Measurements from ENCODE around the gene GPR55.
A peak's percentile ranks its signal among the peaks of the same experiment; 100 is the strongest.

Gene GPR55

DNA sequence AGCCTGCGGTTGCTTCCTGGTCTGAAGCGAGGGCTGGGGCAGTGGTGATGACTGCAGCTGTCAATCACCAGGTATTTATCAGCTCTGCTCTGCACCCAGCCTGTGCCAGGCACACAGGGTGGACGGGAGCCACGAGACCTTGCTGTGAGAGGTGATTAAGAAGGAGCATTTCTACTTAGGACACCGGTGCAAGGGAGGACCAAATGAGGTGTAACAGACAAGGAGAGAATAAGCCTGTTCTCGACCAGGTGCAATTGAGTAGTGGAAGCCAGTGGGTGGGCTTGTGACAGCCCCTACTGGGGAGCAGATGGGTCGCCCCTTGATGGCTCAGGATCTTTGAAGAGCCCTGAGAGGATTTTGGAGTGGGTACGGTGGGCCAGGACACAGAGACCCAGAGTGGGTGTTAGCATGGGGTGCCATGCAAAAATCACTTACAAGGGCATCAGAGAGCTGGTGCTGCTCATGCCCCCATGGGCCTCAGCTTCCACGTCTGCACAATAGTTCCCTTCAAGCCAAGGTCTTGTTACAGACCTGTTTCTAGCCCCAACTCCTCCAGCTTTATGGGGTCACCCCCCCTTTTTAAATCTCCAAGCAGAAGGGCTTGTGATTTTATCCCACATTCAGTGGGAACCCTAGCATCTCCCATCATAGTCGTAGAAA, 24.6 kb downstream of the GPR55 start:
- DNase-seq (ENCODE audit: low spot score): no peak

DNA sequence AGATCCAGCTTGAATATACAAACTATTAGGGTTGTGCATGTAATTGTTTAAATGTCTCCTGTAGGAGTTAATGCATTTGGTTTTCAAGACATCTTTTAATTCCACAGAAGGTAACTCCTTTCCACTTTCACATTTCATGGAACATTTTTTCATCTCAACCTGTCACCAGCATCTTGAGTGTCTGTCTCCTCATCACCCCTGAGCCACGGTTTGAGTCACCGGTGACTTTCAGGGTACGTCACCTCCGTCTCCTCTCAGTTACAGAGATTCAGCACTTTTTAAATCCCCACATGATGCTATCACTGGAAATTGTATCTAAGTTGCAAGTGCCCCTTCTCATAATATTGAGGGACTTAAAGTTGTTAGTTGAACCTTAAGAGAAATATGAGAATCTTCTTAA, 25.3 kb downstream of the GPR55 start:
- DNase-seq (ENCODE audit: low spot score): no peak

GRCh38 chr2:230899287-230899686, 25.8 kb downstream of the GPR55 start:
- DNase-seq (ENCODE audit: low spot score): peak; percentile 29

- no peak for DNase-seq (ENCODE audit: low spot score)
Measured at GRCh38 chr2:230898713-230899091, 26.3 kb downstream of the GPR55 start.

DNA sequence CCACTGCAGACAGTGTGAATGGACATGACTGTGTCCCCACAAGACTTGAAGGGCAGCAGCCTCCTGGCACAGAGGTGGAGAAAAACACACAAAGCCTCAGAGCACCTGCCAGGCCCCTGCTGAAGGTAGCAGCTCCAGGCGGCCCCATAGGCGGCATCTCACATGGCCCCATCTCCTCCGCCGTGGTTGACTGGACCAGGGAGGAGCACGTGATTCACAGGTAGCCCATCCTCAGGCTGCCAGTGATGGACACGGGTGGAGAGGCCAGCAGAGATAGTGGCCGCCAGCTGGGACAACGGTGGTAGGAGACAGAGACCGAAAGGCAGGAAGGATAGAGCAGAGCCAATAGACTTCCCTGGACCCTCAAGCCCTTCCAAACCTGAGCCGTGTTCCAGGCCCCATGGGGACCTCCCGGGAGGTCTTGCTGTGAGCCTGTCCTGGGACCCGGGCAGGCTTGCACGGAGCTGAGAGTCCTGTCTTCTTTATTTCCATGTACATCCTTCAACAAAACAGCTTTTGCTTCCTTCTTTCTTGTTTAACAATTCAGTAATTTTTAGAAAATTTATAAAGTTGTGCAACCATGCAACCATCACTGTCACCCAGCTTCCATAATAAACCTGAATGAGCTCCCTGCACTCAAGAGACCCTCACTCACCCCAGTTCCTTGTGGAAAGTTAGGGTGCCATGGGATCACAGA, 26.9 kb downstream of the GPR55 start:
- DNase-seq (ENCODE audit: low spot score): no peak

DNA sequence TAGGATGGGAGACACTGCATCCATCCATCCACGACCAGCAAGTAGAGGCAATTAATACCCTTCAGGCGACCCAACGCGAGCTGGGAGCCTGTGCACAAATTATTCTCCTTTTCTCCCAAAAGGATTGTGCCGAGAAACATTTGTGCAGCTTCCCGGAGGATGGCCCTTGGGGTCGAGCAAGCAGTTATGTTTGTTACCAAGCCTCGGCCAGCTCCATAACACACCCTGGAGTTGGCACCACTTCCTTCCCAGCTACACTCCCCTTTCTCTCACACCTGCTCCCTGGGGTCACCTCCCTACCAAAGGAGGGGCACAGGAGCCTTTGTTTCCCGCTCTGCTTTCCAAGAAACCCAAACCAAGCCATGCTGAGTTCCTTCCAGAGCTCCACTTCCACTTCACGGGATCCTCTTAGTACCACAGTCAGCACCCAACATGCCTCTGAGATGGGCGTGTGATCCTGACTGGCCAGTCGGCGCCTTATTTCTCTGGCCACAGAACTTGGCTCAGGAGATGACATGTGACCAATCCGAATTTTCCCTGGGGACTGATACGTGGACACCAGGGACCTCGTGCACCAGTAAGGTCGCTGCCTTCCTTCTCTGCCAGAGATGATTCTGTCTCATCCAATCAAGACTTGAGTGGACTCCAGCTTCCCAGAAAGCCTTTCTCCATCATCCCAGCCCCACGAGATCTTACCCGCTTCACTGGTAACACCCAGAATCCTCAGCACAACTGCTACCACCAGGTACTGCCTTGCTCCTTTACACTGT, 28.5 kb downstream of the GPR55 start:
- DNase-seq (ENCODE audit: low spot score): no peak

DNA sequence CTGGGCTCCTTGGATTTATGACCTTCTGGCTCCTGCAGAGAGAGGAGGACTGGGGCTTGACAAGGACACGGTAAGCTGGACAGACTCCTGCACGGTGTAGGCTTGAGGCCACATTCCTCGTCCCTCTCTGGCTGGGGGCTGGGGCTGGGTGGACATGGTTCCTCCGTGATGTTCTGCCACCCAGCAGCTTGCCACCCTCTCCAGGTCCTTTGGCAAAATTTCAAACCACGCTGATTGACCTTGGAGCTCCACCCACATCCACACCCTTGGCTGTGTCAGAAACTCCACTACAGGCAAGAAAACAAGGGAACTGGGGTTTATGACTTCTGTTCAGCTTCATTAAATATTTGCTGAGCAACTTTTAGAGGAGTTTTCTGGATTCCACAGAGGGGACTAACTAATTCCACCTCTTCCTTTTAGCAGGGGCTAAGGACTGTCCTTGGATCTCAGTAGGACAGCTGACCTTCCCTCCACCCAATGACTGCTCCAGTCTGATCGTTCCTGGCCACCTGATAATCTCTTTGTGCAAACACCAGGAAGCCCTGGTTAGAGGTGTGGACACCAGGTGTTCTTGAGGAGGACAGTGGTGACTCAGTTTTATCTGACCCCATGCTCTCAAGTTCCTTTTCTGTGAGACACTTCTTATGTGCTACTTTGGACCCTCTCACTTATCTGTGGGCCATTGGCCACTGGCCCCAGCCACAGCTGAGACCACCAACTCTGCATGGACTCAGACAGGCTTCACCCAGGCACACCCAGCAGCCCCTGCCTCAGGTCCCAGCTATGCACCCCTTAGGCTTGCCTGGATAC, 29.3 kb downstream of the GPR55 start:
- DNase-seq (ENCODE audit: low spot score): no peak

GRCh38 chr2:230893841-230894781, 30.9 kb downstream of the GPR55 start:
- DNase-seq (ENCODE audit: low spot score): no peak

DNA sequence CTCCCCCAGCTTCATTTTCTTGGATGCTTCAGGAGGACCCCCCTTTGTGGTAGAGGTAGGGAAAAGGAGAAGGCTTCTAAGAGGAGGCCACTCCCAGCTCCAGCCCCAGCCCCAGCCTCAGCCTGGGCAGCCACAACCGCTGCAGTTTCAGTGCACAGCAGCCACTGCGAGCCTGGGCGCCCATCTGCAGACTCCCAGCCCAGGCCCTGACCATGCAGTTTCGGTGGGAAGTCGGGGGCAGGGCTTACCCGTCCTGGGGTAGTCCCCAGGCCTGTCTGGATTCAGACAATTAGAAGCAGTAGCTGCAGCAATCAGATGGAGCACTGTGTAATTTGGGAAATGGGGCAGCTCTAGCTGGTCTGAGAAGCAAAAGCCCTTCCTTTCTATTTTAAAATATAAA, 31.7 kb downstream of the GPR55 start:
- DNase-seq (ENCODE audit: low spot score): no peak

DNA sequence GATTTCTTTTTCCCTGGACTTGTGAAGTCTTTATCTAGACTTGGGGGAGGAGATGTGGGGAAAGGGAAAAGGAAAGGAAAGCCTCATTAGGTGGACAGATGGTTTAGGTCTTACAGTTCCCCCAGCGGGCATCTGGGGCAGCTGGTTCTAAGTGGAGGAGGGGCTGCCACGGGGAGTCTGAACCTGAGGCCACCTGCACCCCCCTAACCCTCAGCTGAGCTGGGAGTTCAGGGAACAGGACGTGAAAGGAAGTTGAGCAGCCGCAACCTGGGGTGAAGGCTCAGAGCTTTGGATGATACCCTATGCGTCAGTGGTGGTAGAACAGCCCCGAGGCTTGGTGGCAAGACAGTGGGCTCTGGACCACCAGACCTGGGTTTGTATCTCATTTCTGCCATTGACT, 33.5 kb downstream of the GPR55 start:
- no peak for DNase-seq (ENCODE audit: low spot score)

- DNase-seq (ENCODE audit: low spot score): no peak
Measured at GRCh38 chr2:230891064-230891463, 34.0 kb downstream of the GPR55 start.

- no peak for DNase-seq (ENCODE audit: low spot score)
Measured at GRCh38 chr2:230890646-230891045, 34.4 kb downstream of the GPR55 start.

DNA sequence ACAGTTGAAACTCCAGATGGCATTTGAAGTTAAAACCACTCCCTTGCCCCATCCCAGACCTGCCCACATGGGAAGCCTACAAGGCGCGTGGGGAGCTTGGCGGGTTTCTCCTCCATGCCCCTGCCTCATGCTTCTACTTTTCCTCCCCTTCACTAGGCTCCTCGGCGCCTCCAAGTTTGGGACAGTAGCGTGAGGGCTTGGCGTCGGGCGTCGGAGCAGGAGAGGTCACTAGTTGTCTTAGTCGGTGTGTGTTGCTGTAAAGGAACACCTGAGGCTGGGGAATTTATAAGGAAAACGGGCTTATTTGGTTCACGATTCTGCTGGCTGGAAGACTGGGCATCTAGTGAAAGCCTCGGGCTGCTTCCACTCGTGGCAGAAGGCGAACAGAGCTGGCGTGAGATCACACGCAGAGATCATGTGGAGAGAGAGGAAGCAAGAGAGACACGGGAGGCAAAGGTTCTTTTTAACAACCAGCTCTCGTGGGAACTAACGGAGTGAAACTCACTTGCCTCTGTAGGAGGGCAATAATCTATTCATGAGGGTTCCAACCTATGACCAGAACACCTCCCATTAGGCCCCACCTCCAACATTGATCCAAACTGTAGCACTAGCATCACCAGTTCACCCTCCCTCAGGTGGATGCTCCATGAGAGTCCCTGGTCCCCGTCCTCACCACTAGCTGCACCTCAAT, 35.0 kb downstream of the GPR55 start:
- no peak for DNase-seq (ENCODE audit: low spot score)

DNA sequence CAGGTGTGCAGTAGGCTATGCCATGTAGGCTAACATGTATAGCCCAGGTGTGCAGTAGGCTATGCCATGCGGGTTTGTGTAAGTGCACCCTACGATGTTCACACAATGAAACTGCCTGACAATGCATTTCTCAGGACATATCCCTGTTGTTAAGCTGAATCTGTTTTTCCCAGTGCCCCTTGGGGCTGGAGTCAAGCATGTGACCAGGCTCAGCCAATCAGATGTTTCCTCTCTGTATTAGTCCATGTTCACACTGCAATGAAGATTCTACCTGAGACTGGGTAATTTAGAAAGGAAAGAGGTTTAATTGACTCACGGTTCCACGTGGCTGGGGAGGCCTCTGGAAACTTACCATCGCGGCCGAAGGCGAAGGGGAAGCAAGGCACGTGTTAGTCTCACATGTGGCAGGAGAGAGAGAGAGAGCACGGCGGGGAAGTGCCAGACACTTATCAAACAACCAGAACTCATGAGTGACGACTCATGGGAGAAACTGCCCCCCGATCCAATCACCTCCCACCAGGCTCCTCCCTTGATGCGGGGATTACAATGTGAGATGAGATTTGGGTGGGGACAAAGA, 36.1 kb downstream of the GPR55 start:
- no peak for DNase-seq (ENCODE audit: low spot score)

DNA sequence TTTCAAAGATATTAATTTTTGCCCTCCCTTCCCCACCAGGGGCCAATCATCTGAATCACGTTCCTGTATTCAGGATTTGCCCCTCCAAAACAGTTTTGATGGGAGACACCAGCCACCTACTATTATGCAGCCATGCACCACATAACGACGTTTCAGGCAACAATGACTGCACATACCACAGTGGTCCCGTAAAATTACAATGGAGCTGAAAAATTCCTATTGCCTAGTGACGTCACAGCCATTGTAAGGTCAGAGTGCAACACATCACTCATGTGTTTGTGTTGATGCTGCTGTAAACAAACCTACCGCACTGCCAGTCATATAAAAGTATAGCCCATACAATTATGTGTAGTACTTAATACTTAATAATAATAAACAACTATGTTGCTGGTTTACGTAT, 37.7 kb downstream of the GPR55 start:
- DNase-seq (ENCODE audit: low spot score): no peak

- DNase-seq (ENCODE audit: low spot score): no peak
Measured at GRCh38 chr2:230886671-230887071, 38.4 kb downstream of the GPR55 start.

- no peak for DNase-seq (ENCODE audit: low spot score)
Measured at GRCh38 chr2:230886206-230886605, 38.8 kb downstream of the GPR55 start.

GRCh38 chr2:230885463-230886130, 39.4 kb downstream of the GPR55 start:
- DNase-seq (ENCODE audit: low spot score): peak; percentile 67

GRCh38 chr2:230881840-230882239, 43.2 kb downstream of the GPR55 start:
- no peak for DNase-seq (ENCODE audit: low spot score)

GRCh38 chr2:230879891-230880290, 45.2 kb downstream of the GPR55 start:
- DNase-seq (ENCODE audit: low spot score): no peak
